Nephron progenitor cell (in vitro differentiated cells): Measurements from ENCODE around the gene PRKCQ.

Experiments
- DNase-seq: peaks from one replicate; pipeline ENCODE4 v3.0.0; 2021
- H3K27ac Mint-ChIP-seq: 2 replicates; pipeline ENCODE4 v1.8.0; 2021; ENCODE audit warnings: mild to moderate bottlenecking, moderate library complexity, mixed read lengths
- H3K27me3 Mint-ChIP-seq: 2 replicates; pipeline ENCODE4 v1.8.0; 2021; ENCODE audit warnings: mild to moderate bottlenecking, low read depth, mixed read lengths; ENCODE audit not compliant: poor library complexity
- H3K36me3 Mint-ChIP-seq: 2 replicates; pipeline ENCODE4 v1.8.0; 2021; ENCODE audit warnings: low read depth, mixed read lengths
- H3K4me1 Mint-ChIP-seq: 2 replicates; pipeline ENCODE4 v1.8.0; 2021; ENCODE audit warnings: mixed read lengths
- H3K4me3 Mint-ChIP-seq: 2 replicates; pipeline ENCODE4 v1.8.0; 2021; ENCODE audit warnings: mild to moderate bottlenecking, moderate library complexity, mixed read lengths
- H3K9me3 Mint-ChIP-seq: 2 replicates; pipeline ENCODE4 v1.8.0; 2021; ENCODE audit warnings: mild to moderate bottlenecking, moderate library complexity, mixed read lengths
- TF ChIP-seq, protein P1 (sequence below): fragments of 200-600 bp; sonication (generic); IDR thresholded peaks from 2 replicates; pipeline ENCODE4 v1.5.0; 2021; ENCODE audit warnings: antibody characterized with exemption

Gene PRKCQ

DNA sequence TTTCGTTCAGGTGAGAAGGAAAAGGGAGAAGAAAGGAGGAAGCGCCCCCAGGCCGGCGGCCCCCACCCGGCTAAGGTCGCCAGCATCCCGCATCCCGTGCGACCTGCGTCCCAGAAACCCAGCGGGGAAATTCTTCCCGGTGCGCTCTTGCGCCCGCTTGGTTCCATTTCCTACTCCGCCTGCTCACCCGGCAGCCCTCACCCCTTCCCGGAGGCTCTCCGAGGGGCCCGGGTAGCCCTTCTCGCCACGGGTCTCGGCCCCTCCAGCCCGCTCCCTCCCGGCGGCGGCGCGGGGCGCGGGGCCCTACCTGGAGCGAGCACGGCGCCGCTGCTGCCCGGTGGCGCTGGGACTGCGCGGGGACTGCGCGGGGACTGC lies at the start of gene PRKCQ:
PRKCQ (minus strand) TSS at position 373 of the 375 bp plus-strand sequence. CDS start 65,141 bp downstream, outside the sequence.
- H3K36me3 Mint-ChIP-seq, result peaks cover 30% of the 10 kb centered on the region
- no peak within 1 kb of the TSS for H3K27ac Mint-ChIP-seq
- TF ChIP-seq, protein P1, sequence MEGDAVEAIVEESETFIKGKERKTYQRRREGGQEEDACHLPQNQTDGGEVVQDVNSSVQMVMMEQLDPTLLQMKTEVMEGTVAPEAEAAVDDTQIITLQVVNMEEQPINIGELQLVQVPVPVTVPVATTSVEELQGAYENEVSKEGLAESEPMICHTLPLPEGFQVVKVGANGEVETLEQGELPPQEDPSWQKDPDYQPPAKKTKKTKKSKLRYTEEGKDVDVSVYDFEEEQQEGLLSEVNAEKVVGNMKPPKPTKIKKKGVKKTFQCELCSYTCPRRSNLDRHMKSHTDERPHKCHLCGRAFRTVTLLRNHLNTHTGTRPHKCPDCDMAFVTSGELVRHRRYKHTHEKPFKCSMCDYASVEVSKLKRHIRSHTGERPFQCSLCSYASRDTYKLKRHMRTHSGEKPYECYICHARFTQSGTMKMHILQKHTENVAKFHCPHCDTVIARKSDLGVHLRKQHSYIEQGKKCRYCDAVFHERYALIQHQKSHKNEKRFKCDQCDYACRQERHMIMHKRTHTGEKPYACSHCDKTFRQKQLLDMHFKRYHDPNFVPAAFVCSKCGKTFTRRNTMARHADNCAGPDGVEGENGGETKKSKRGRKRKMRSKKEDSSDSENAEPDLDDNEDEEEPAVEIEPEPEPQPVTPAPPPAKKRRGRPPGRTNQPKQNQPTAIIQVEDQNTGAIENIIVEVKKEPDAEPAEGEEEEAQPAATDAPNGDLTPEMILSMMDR, result no peak
- peak within 1 kb of the TSS; percentile 91 for H3K4me3 Mint-ChIP-seq
- no peak for DNase-seq
- peaks cover 19% of the 10 kb centered on the region for H3K27me3 Mint-ChIP-seq
- H3K9me3 Mint-ChIP-seq, result no peaks in the 10 kb centered on the region
- peaks cover 35% of the 10 kb centered on the region for H3K4me1 Mint-ChIP-seq

DNA sequence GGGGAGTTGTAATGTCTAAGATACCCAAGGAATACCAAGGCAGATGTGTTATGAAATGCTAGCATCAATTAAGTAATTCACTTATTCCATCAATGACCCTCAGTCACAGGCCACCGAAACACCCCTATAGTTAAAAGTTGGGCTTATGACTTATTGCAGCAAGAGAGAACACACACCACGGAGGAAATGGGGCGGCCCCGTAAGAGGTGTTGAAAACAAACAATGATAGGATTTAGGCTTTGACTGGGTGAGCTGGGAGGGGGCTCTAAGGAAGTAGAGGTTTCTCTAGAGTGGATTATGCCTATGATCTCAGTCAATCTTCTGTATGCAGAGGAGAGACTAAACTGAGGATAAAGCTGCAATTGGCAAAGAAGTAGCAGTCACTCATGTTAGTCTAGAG lies 45.4 kb upstream of the PRKCQ start:
- Mint-ChIP-seq H3K27me3 (peaks cover 16% of the 10 kb centered on the region), H3K4me1 (peaks cover 6% of the 10 kb centered on the region), H3K36me3 (no peaks in the 10 kb centered on the region), H3K9me3 (no peaks in the 10 kb centered on the region), H3K4me3 (no peak overlapping the region), H3K27ac (no peak overlapping the region)
- no peak for DNase-seq
- TF ChIP-seq, protein P1, result no peak

DNA sequence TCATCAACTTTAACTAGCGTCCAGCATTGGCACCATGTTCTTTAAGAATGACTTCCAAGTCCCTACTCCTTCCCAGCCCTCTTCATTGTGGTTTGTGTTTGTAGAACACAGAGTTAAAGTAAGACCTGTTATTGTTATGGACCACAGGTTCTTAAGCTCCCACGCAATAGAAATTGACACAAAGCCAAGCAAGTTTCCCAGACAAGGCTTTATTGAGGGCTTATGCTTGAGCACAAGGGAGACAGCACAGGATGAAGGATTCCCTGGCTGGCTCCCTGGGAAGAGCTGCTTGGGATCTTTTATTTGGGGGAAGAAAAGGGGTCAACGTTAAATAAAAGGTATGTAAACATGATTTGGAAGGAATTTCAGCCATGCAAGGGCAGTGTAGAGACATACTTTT lies 44.3 kb upstream of the PRKCQ start:
- TF ChIP-seq, protein P1, result no peak
- Mint-ChIP-seq H3K4me3 (no peak overlapping the region), H3K4me1 (peaks cover 6% of the 10 kb centered on the region), H3K36me3 (no peaks in the 10 kb centered on the region), H3K27me3 (peaks cover 12% of the 10 kb centered on the region), H3K27ac (no peak overlapping the region), H3K9me3 (no peaks in the 10 kb centered on the region)
- no peak for DNase-seq

DNA sequence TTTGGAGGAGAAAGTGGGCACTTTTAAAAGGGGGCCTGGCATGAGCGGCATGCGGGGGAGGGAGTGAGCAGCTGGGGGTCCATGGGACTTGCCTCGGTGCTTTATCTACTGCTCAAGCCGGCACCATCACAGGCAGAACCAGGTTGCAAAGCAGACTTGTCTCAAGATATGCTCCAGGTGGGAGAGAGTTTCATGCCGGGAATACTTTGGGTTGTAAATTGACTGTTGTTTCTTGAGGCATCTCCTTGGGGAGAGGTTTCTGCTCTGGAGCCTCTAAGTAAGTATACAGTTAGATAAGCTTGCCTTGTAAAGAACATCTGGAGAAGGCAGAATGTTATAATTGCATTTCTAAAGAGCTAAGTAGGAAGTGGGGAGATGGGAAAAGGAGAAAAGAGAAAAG lies 42.8 kb upstream of the PRKCQ start:
- Mint-ChIP-seq H3K27me3 (peaks cover 12% of the 10 kb centered on the region), H3K4me3 (no peak overlapping the region), H3K27ac (no peak overlapping the region), H3K36me3 (no peaks in the 10 kb centered on the region), H3K9me3 (no peaks in the 10 kb centered on the region), H3K4me1 (peaks cover 6% of the 10 kb centered on the region)
- TF ChIP-seq, protein P1, result no peak
- no peak for DNase-seq

DNA sequence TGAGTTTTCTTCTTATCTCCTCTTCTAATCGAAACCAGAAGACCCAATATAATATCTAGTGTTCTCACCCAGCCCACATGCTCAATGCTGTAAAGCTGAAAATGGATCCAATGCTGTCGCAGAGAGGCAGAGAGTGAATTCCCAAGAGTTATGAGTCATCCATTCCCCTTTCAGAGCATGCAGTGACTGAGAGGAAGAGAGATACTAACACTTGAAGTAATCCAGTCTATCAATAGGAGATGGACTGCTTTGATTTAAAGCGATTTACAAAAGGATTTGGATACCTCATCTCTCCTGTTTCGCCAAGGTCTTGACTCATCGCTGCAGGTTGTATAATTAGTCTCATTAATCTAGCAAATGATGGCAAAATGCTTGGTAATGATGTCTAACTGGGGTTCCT lies 41.5 kb upstream of the PRKCQ start:
- H3K27ac Mint-ChIP-seq, result no peak overlapping the region
- DNase-seq, result no peak
- H3K9me3 Mint-ChIP-seq, result no peaks in the 10 kb centered on the region
- TF ChIP-seq, protein P1, result no peak
- H3K4me3 Mint-ChIP-seq, result no peak overlapping the region
- H3K27me3 Mint-ChIP-seq, result peaks cover 12% of the 10 kb centered on the region
- no peaks in the 10 kb centered on the region for H3K36me3 Mint-ChIP-seq
- peaks cover 6% of the 10 kb centered on the region for H3K4me1 Mint-ChIP-seq

DNA sequence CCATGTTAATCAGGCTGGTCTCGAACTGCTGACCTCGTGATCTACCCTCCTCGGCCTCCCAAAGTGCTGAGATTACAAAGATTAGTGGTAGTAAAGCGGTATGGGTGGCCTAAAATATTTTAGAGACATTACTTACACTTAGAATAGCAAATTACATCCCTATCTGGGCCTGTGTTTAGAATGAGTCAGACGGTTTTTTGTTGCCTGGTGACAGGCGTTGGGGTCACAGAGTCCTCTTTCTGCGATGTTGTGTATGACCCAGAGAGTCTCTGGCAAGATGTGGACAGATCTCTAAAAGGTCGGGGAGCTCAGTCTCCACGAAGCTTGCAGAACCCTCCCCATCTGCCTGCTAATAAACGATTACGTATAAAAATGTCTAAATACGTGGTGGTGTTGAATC lies 39.6 kb upstream of the PRKCQ start:
- Mint-ChIP-seq H3K4me1 (peaks cover 6% of the 10 kb centered on the region), H3K27me3 (peaks cover 10% of the 10 kb centered on the region), H3K4me3 (no peak overlapping the region), H3K27ac (no peak overlapping the region), H3K36me3 (no peaks in the 10 kb centered on the region), H3K9me3 (no peaks in the 10 kb centered on the region)
- TF ChIP-seq, protein P1, result no peak
- no peak for DNase-seq
